HTR-8/SVneo (cell line): Measurements from ENCODE around the gene CALML4.
"Not testable (repeated sequence)": the region's sequence is repeated elsewhere in the genome, so short reads cannot be mapped to it uniquely, and the experiment has no call there.

Experiments used
- DNase-seq: peaks from one replicate; pipeline ENCODE4 v3.0.0; 2011; ENCODE audit warnings: low spot score, mixed read lengths; ENCODE audit not compliant: insufficient read length
- FAIRE-seq: peaks from 2 replicates; lab custom pipeline; 2011; peaks lifted over from hg19 to GRCh38; lab: Jason Lieb, UNC

CALML4 gene

DNA sequence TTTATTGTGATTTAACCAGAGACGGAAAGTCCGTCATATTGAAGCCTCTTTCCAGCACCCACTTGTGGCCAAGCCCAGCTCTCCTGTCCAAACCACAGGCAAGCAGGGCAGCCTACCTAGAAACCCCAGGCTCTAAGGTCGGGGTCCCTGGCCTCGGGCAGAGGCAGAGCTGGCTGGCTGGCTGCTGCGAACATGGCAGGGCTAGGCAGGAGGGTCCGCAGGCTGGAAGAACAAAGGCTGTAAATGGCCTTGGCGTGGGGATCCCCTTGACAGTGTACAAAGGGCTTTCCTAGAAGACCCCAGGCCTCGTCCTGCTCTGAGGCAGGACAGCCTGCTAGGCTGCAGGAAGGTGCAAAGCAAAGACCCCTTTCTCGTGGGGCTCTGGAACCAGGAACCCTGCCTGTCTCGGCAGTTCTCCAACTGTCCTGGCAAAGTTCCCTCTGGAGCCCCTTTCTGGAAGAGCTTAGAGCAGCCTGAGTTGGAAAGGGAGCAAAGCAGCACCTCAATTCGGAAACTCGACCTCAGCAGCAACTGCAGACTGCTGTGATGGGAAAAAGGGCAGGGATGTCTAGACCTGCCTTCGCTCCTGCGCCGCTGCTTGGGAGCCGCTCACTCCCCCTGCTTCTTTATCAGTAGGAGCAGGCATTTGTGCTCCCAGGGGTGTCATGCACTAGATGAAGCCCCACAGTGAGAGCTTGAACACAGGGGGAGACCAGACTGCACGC lies 8.5 kb downstream of the CALML4 start:
- DNase-seq (no peak), FAIRE-seq (peak; percentile 4)

DNA sequence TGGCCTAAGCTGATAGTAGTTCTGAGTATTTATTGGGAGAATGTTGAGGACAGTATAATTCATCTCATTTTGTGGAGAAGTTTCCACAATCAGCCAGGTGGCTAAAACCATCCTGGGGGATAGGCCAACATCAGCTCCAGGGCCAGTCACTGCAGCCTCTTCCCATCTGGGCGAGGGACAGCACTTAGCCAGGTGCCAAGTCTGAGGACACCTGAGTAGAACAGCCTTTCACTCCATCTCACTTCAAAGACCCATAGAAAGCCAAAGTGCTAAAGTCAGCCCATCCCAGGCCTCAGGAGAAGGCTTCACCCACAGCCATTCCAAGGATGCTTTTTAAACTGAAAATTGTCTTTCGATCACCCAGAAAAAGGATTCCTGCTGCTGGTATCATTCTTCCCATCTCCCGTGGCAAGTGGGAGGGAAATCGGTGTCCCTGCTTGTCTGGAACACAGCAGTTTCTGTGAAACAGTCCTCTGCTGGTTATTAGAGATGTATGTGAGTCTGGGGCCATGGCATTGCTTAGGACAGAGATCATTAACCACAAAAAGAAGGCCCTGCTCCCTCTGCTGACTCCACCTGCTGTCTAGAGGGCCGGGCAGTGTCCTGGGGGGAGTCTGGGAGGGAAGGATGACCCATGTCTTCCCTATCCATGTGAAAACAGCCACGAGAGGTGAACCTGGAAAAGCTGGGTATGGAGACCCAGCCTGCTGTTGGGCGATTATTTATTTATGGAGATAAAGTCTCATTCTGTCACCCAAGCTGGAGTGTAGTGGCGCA lies 9.6 kb downstream of the CALML4 start:
- DNase-seq: no peak
- FAIRE-seq: peak; percentile 33

- FAIRE-seq (no peak), DNase-seq (no peak)
These were observed 12.2 kb downstream of the CALML4 start for GRCh38 chr15:68192804-68193486.

DNA sequence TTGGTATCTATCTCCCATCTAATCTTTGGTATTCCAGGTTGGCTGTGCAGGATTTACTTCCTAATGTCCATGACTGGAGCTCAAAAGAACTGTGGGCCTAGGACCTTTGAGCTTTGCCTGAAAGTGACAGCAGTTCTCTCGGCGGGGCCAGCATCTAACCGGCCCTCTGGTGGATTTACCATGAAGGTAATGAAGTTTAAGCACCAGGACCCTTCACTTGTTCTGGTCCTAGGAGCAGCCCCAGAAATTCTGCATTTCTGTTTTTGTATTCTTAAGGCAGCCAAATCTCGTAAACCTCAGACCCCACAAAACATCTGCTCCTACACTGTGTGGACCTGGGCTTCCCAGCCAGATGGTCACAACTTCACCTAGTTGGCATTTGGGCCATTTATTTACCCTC lies 13.0 kb downstream of the CALML4 start:
- no peak for DNase-seq
- FAIRE-seq: no peak

- FAIRE-seq: no peak
- DNase-seq: no peak
These were observed 13.6 kb downstream of the CALML4 start for GRCh38 chr15:68191555-68191954.

DNA sequence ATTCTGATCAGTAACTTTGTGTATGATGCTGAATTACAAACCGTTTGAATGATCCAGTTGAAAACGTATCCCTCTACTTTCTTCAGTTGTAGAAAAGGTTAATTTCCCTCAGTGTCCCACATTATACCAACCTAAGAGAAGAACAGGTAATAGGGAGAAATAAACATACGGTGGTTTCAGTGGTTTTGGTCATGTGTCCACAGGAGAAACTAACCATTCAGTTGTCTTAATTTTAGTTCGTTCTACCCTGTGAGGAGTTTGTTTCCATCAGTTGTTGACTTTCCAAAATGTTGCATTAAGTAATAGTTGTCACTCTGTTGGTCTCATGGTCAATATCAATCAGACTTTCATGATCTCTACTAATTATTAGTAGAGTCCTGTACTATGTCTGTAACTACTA lies 15.1 kb downstream of the CALML4 start:
- FAIRE-seq: no peak

GRCh38 chr15:68188647-68189046 lies 16.5 kb downstream of the CALML4 start:
- no peak for FAIRE-seq
- no peak for DNase-seq

More for the DNA sequence above, 15.1 kb downstream of the CALML4 start:
- no peak for DNase-seq

- DNase-seq (no peak), FAIRE-seq (no peak)
These were observed 17.6 kb downstream of the CALML4 start for GRCh38 chr15:68187559-68187958.

DNA sequence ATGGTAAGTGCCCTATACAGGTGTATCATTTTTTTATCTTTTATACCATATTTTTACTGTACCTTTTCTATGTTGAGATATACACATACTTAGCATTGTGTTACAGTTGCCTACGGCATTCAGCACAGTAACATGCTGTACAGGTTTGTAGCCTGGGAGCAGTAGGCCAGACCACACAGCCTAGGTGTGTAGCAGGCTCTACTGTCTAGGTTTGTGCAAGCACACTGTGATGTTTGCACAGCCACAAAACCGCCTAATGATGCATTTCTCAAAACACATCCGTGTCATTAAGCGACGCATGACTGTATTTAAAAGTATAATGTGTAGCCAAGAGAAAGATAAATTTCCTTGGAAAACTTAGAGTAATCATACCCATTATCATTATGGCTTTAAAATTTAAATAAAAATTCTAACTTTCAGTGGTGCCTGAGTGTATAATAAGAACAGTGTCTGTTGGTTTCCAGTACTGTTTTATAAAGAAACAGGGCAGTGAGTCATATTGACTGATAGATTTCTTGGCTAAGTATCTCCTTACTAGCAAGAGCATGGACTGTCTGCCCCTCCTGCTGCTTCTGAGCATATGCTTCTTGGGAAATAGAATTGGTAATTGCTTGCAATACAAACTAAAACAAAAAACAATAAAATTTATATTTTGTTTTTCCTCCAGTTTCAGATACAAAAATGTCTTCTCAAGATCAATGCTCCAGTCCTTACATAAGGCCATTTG lies 18.3 kb downstream of the CALML4 start:
- no peak for DNase-seq
- FAIRE-seq: peak; percentile 9

DNA sequence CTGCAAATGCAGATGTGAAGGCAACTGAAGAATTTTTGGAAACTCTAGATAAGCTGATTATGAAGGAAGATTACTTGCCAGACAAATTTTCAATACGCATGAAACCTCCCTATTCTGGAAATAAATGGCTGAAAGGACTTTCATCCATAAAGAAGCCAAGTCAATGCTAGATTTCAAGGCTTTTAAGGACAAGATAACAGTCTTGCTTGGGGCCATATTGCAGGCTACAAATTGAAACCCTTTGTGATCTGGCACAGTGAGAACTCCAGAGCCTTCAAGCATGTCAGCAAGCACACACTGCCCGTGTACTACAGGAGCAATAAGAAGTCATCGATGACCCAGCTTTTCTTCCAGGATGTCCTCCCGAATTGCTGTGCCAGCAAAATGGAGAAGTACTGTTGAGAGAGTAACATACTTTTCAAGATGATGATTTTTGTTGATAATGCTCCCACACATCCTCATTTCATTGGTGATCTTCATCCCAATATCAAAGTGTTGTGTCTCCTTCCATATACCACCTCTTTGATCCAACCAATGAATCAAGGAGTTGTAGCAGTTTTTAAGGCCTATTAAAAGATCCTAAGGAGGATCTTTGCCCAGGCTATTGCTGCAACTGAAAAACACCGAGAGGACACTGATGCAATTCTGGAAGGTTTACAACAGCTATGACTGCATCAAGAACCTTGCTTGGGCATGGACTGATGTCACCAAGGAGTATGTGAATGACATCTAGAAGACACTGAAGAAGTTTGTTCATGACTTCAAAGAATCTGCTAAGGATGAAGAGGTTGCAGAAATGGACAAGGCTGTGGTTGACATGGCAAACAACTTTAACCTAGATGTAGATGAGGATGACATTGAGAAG lies 20.3 kb downstream of the CALML4 start:
- no peak for FAIRE-seq
- DNase-seq: no peak

- FAIRE-seq: no peak
- no peak for DNase-seq
These were observed 21.4 kb downstream of the CALML4 start for GRCh38 chr15:68183616-68184315.

- FAIRE-seq (no peak), DNase-seq (no peak)
These were observed 27.4 kb downstream of the CALML4 start for GRCh38 chr15:68177742-68178141.

DNA sequence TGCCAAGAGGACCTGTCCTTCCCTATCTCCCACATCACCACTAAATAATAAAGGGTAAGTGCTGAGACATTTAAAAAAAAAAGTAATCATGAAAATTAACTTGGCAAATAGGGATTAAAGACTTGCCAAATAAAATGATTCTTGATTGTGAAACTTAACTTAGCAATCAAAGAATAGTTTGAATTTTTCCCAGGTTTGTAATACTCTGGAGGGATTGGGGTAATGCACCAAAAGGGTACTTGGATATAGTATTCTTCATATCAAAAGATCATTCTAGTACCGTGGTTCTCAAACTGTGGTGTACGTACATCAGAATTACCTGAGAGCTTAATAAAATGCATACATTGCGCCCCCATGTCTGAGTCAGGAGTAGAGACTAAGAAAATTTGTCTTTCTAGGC lies 28.5 kb downstream of the CALML4 start:
- no peak for DNase-seq
- FAIRE-seq: no peak

GRCh38 chr15:68175526-68175925 lies 29.6 kb downstream of the CALML4 start:
- no peak for DNase-seq
- no peak for FAIRE-seq

- DNase-seq (no peak), FAIRE-seq (no peak)
These were observed 32.0 kb downstream of the CALML4 start for GRCh38 chr15:68173119-68173518.

DNA sequence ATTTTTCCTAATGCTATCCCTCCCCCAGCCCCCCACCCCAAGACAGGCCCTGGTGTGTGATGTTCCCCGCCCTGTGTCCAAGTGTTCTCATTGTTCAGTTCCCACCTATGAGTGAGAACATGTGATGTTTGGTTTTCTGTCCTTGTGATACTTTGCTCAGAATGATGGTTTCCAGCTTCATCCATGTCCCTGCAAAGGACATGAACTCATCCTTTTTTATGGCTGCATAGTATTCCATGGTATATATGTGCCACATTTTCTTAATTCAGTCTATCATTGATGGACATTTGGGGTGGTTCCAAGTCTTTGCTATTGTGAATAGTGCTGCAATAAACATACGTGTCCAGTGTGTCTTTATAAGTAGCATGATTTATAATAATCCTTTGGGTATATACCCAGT lies 33.1 kb downstream of the CALML4 start:
- FAIRE-seq, DNase-seq: not testable (repeated sequence)

DNA sequence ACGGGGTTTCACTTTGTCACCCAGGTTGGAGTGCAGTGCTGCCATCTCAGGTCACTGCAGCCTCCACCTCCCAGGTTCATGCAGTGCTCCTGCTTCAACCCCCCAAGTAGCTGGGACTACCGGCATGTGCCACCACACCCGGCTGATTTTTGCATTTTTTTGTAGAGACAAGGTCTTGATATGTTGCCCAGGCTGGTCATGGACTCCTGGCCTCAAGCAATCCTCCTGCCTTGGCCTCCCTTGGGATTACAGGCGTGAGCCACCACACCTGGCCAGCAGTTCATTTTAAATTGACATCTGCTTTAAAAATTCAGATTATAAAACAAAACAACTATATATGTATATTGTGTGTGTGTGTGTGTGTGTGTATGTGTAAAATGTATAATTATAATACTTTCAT lies 38.3 kb downstream of the CALML4 start:
- no peak for FAIRE-seq

GRCh38 chr15:68163191-68163590 lies 41.9 kb downstream of the CALML4 start:
- FAIRE-seq: no peak
- DNase-seq: no peak

More for the DNA sequence above, 38.3 kb downstream of the CALML4 start:
- no peak for DNase-seq
